H1 (cell line): ENCODE measurements around the gene SLC22A3. TPM values are rescaled to one million over a fixed set of nuclear protein-coding genes. Genes with fewer than 3 reads are reported as not detected.

ENCODE experiments used
- CTCF ChIA-PET: fragments of 300-600 bp; sonication (Branson Sonifier 250); formaldehyde crosslinking; loops from one replicate; lab custom pipeline; 2021; ENCODE audit not compliant: partially characterized antibody; lab: Charles Lee
- POLR2A ChIA-PET: fragments of 300-600 bp; sonication (Branson Sonifier 250); formaldehyde crosslinking; loops from one replicate; lab custom pipeline; 2021; ENCODE audit warnings: inconsistent platforms; ENCODE audit not compliant: partially characterized antibody; lab: Charles Lee
- DNase-seq, 2 experiments: peaks; one replicate each; pipeline versions ENCODE4 v3.0.0 to v3.0.0-alpha.2; 2010 to 2022; ENCODE audit warnings: low spot score in 2 of 2, low read depth in 1 of 2, mixed read lengths in 1 of 2
- FAIRE-seq: peaks from 2 replicates; lab custom pipeline; 2011; peaks lifted over from hg19 to GRCh38; lab: Jason Lieb, UNC
- H2AFZ ChIP-seq: 2 replicates; pipeline ENCODE4 v1.8.1; 2012; ENCODE audit warnings: low read length, inconsistent platforms
- H2AK5ac ChIP-seq: 2 replicates; pipeline ENCODE4 v1.6.1; 2013; ENCODE audit warnings: low read depth, low read length
- H2BK120ac ChIP-seq: replicated peaks from 2 replicates; pipeline ENCODE3; 2013; ENCODE audit warnings: low read depth, low read length, inconsistent platforms
- H2BK12ac ChIP-seq: 2 replicates; pipeline ENCODE4 v1.6.1; 2013; ENCODE audit warnings: low read depth, low read length
- H2BK15ac ChIP-seq: 2 replicates; pipeline ENCODE4 v1.6.1; 2013; ENCODE audit warnings: low read length
- H2BK20ac ChIP-seq: 2 replicates; pipeline ENCODE4 v1.6.1; 2013; ENCODE audit warnings: low read length
- H2BK5ac ChIP-seq: 2 replicates; pipeline ENCODE4 v1.6.1; 2013; ENCODE audit warnings: low read depth, low read length
- H3K14ac ChIP-seq: 2 replicates; pipeline ENCODE4 v1.6.1; 2013; ENCODE audit warnings: inconsistent platforms; ENCODE audit not compliant: insufficient read length
- H3K18ac ChIP-seq: 2 replicates; pipeline ENCODE4 v1.6.1; 2013; ENCODE audit warnings: low read length; ENCODE audit errors: extremely low read depth
- H3K23ac ChIP-seq: 2 replicates; pipeline ENCODE4 v1.6.1; 2013; ENCODE audit warnings: inconsistent platforms; ENCODE audit not compliant: insufficient read length
- H3K23me2 ChIP-seq: 2 replicates; pipeline ENCODE4 v1.6.1; 2013; ENCODE audit warnings: low read depth, low read length
- H3K27ac ChIP-seq: 2 replicates; pipeline ENCODE4 v1.6.1; 2011; ENCODE audit warnings: low read depth, low read length, inconsistent platforms
- H3K27me3 ChIP-seq, 4 experiments: replicated peaks in 1 of 4; 1 replicate in 1 of 4; 2 replicates in 3 of 4; pipeline versions ENCODE4 v1.6.1 to v1.8.1; 2011 to 2013; ENCODE audit warnings: low read length in 3 of 4, mild to moderate bottlenecking in 3 of 4, inconsistent platforms in 2 of 4, mixed read lengths in 2 of 4, moderate library complexity in 1 of 4; ENCODE audit not compliant: control insufficient read depth in 3 of 4, insufficient read depth in 3 of 4; ENCODE audit errors: extremely low read depth in 1 of 4
- H3K36me3 ChIP-seq, 4 experiments: 2 replicates each; pipeline versions ENCODE4 v1.6.1 to v1.8.1; 2011 to 2013; ENCODE audit warnings: mild to moderate bottlenecking in 4 of 4, low read length in 3 of 4, moderate library complexity in 2 of 4, control low read depth in 1 of 4, inconsistent platforms in 1 of 4; ENCODE audit not compliant: insufficient read depth in 4 of 4, control insufficient read depth in 2 of 4
- H3K4ac ChIP-seq: replicated peaks from 2 replicates; pipeline ENCODE3; 2013; ENCODE audit warnings: low read length, low read depth, mixed read lengths, inconsistent platforms; ENCODE audit not compliant: insufficient read length
- H3K4me1 ChIP-seq, 4 experiments: replicated peaks in 1 of 4; 1 replicate in 1 of 4; 2 replicates in 3 of 4; pipeline versions ENCODE4 v1.6.1 to v1.8.1; 2011 to 2013; ENCODE audit warnings: low read length in 3 of 4, inconsistent platforms in 2 of 4, mixed read lengths in 1 of 4; ENCODE audit not compliant: insufficient read depth in 4 of 4, control insufficient read depth in 3 of 4
- H3K4me2 ChIP-seq, 2 experiments: 2 replicates each; pipeline versions ENCODE4 v1.6.1 to v1.8.1; 2011 to 2013; ENCODE audit warnings: low read depth in 2 of 2, low read length in 2 of 2, control low read depth in 1 of 2, inconsistent platforms in 1 of 2, mild to moderate bottlenecking in 1 of 2; ENCODE audit not compliant: insufficient read depth in 1 of 2
- H3K4me3 ChIP-seq, 4 experiments: fragments of 200-600, 300-600 bp in 1 of 4; sonication (generic), shearing (Covaris generic), sonication (Bioruptor Twin) in 1 of 4; 2 replicates each; pipeline versions ENCODE4 v1.5.1 to v1.8.1; 2011 to 2016; ENCODE audit warnings: low read length in 4 of 4, low read depth in 3 of 4, control low read depth in 2 of 4, inconsistent platforms in 2 of 4, mild to moderate bottlenecking in 2 of 4, mixed read lengths in 1 of 4, moderate library complexity in 1 of 4; ENCODE audit not compliant: insufficient read depth in 2 of 4; ENCODE audit errors: extremely low read depth in 1 of 4
- H3K56ac ChIP-seq: replicated peaks from 2 replicates; pipeline ENCODE3; 2013; ENCODE audit warnings: low read depth, mild to moderate bottlenecking, mixed read lengths, low read length, inconsistent platforms; ENCODE audit not compliant: insufficient read length
- H3K79me1 ChIP-seq: 2 replicates; pipeline ENCODE4 v1.6.1; 2013; ENCODE audit warnings: low read depth, low read length, control low read depth
- H3K79me2 ChIP-seq, 2 experiments: 2 replicates each; pipeline versions ENCODE4 v1.6.1 to v1.8.1; 2012 to 2013; ENCODE audit warnings: low read length in 2 of 2, mild to moderate bottlenecking in 2 of 2, inconsistent platforms in 1 of 2; ENCODE audit not compliant: insufficient read depth in 2 of 2, control insufficient read depth in 1 of 2
- H3K9ac ChIP-seq, 4 experiments: replicated peaks in 1 of 4; 1 replicate in 1 of 4; 2 replicates in 3 of 4; pipeline versions ENCODE4 v1.6.1 to v1.8.1; 2011 to 2013; ENCODE audit warnings: low read depth in 3 of 4, low read length in 3 of 4, control low read depth in 2 of 4, mild to moderate bottlenecking in 2 of 4, moderate library complexity in 2 of 4, inconsistent platforms in 1 of 4; ENCODE audit errors: extremely low read depth in 1 of 4
- H3K9me3 ChIP-seq, 2 experiments: 2 replicates each; pipeline versions ENCODE4 v1.6.1 to v1.8.1; 2012 to 2013; ENCODE audit warnings: mild to moderate bottlenecking in 2 of 2, moderate library complexity in 2 of 2, control low read depth in 1 of 2, inconsistent platforms in 1 of 2, low read depth in 1 of 2, low read length in 1 of 2, mixed read lengths in 1 of 2; ENCODE audit not compliant: insufficient read depth in 2 of 2
- H4K20me1 ChIP-seq, 2 experiments: replicated peaks in 1 of 2; 2 replicates each; pipeline versions ENCODE3 to v1.8.1; 2011 to 2013; ENCODE audit warnings: inconsistent platforms in 2 of 2, low read length in 2 of 2, mild to moderate bottlenecking in 1 of 2; ENCODE audit not compliant: insufficient read depth in 2 of 2, control insufficient read depth in 1 of 2
- H4K5ac ChIP-seq: 2 replicates; pipeline ENCODE4 v1.6.1; 2013; ENCODE audit warnings: low read length, low read depth, mixed read lengths, inconsistent platforms; ENCODE audit not compliant: insufficient read length
- H4K8ac ChIP-seq: 2 replicates; pipeline ENCODE4 v1.8.0; 2013; ENCODE audit warnings: mild to moderate bottlenecking, moderate library complexity, low read length, inconsistent platforms; ENCODE audit not compliant: insufficient read depth; ENCODE audit errors: extremely low read depth
- H4K91ac ChIP-seq: replicated peaks from 2 replicates; pipeline ENCODE3; 2013; ENCODE audit warnings: low read length, mixed read lengths, inconsistent platforms; ENCODE audit not compliant: insufficient read length
- ASH2L ChIP-seq: fragments of 200-600, 300-600 bp; sonication (generic); IDR thresholded peaks from one replicate; pipeline ENCODE4 v1.7.1; 2017; ENCODE audit warnings: low read length
- CBX8 ChIP-seq: fragments of 300-800, 300-1000 bp; sonication (generic); IDR thresholded peaks from 2 replicates; pipeline ENCODE4 v1.7.1; 2016; ENCODE audit warnings: low read depth, low read length, borderline replicate concordance
- CHD2 ChIP-seq: IDR thresholded peaks from 2 replicates; pipeline ENCODE4 v1.6.1; 2012; ENCODE audit warnings: low read length, improper control_type of control experiment
- EP300 ChIP-seq, 2 experiments: IDR thresholded peaks; 1 replicate in 1 of 2; 2 replicates in 1 of 2; pipeline ENCODE4 v1.6.1; 2011 to 2012; ENCODE audit warnings: low read depth in 2 of 2, low read length in 2 of 2, mild to moderate bottlenecking in 2 of 2, borderline replicate concordance in 1 of 2, inconsistent platforms in 1 of 2, moderate library complexity in 1 of 2
- FOSL1 ChIP-seq: IDR thresholded peaks from 2 replicates; pipeline ENCODE4 v1.6.1; 2011; ENCODE audit warnings: mild to moderate bottlenecking, low read depth, low read length, moderate library complexity; ENCODE audit not compliant: insufficient read depth
- GTF2F1 ChIP-seq: IDR thresholded peaks from 2 replicates; pipeline ENCODE4 v1.6.1; 2012; ENCODE audit warnings: low read depth, low read length, improper control_type of control experiment, borderline replicate concordance
- JUND ChIP-seq: IDR thresholded peaks from 2 replicates; pipeline ENCODE4 v1.6.1; 2011; ENCODE audit warnings: mild to moderate bottlenecking, improper control_type of control experiment, low read length
- PHF8 ChIP-seq: fragments of 200-600 bp; sonication (generic); conservative IDR thresholded peaks from 2 replicates; pipeline ENCODE4 v1.7.1; 2012; ENCODE audit warnings: low read depth, mild to moderate bottlenecking, inconsistent platforms, low read length, moderate library complexity
- POLR2AphosphoS5 ChIP-seq: IDR thresholded peaks from 2 replicates; pipeline ENCODE4 v1.6.1; 2011; ENCODE audit warnings: low read depth, low read length
- RBBP5 ChIP-seq: IDR thresholded peaks from 2 replicates; pipeline ENCODE4 v1.7.1; 2012; ENCODE audit warnings: low read depth, mild to moderate bottlenecking, inconsistent platforms, low read length, moderate library complexity, borderline replicate concordance
- RXRA ChIP-seq: IDR thresholded peaks from 2 replicates; pipeline ENCODE4 v1.6.1; 2011; ENCODE audit warnings: low read depth, mild to moderate bottlenecking, low read length, moderate library complexity; ENCODE audit not compliant: insufficient read depth
- SAP30 ChIP-seq: fragments of 300-600 bp; sonication (generic); IDR thresholded peaks from 2 replicates; pipeline ENCODE4 v1.7.1; 2012; ENCODE audit warnings: low read length, moderate library complexity, mild to moderate bottlenecking, inconsistent platforms; ENCODE audit not compliant: insufficient read depth, insufficient replicate concordance
- SP4 ChIP-seq: IDR thresholded peaks from 2 replicates; pipeline ENCODE4 v1.6.1; 2012; ENCODE audit warnings: low read length, inconsistent platforms
- WGBS, 2 experiments: shearing (Covaris generic) in 1 of 2; methylation state at CpG; one replicate each; pipeline versions ENCODE4 v1.1.6 to v1.1.7; 2013 to 2015; ENCODE audit warnings: low lambda C conversion rate in 2 of 2, mixed read lengths in 2 of 2, inconsistent platforms in 1 of 2, low coverage in 1 of 2, missing lambda C conversion rate in 1 of 2; ENCODE audit not compliant: insufficient replicate concordance in 2 of 2, insufficient coverage in 1 of 2, insufficient read length in 1 of 2; ENCODE audit errors: extremely low coverage in 1 of 2, missing lambda C conversion rate in 1 of 2; 5-methylcytosine and 5-hydroxymethylcytosine counted together
- polyA plus RNA-seq, 7 experiments: library from polyadenylated mRNA; depleted of rRNA in 3 of 7; stranded (reverse) in 5 of 7; unstranded in 2 of 7; fragments of >200 nt in 5 of 7; fragments of 200-250 nt in 2 of 7; gene quantifications; 1 replicate in 5 of 7; 2 replicates in 1 of 7; 4 replicates in 1 of 7; pipeline versions ENCODE4 v1.2.1 to v1.2.3, GENCODE V29; 2011 to 2013; ENCODE audit warnings: missing spikeins in 2 of 7, mixed read lengths in 2 of 7
- total RNA-seq: library from RNA; stranded (reverse); fragmentation: NEBNext Ultra II Directional; extraction: Animal tissue kit (Norgen Biotek cat#: 25700); gene quantifications from 2 replicates; pipeline ENCODE4 v1.2.1, GENCODE V29; 2021
- TF ChIP-seq, protein P1 (sequence below): IDR thresholded peaks from 2 replicates; pipeline ENCODE4 v1.6.1; 2012; ENCODE audit warnings: inconsistent platforms

Gene SLC22A3
- total and polyA plus RNA-seq, 2 of the 8 experiments (the other 6 are each of a cell fraction or from before 2014, with no cell fraction given) = 1.0 to 2.9 TPM

DNA sequence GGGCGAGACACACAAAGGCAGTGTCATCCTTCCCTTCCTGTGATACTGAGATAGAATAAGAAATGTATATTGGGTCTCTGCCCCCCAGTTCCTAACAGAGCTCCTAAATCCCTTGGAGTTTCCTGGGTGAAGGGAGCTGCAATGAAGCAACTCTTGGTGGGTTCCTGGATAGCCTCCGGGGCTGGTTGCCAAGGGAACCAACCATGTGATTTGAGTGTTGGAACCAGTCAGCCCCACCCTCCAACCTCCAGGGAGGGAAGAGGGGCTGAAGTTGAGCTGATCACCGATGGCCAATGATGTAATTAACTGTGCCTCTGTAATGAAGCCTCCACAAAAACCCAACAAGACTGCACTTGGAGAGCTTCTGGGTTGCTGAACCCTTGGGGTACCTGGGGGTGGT, 116.6 kb downstream of the SLC22A3 start:
- Histone ChIP-seq H2BK5ac (no peak overlapping the region), H3K18ac (no peak overlapping the region), H3K27me3 (no peaks in the 10 kb centered on the region), H2BK12ac (no peak overlapping the region), H3K4me3 (no peak overlapping the region), H2AK5ac (no peak overlapping the region), H4K8ac (no peak overlapping the region), H3K56ac (no peak overlapping the region), H4K91ac (no peak overlapping the region), H3K23ac (no peak overlapping the region), H3K9ac (no peak overlapping the region), H3K79me2 (no peaks in the 10 kb centered on the region), H3K79me1 (no peaks in the 10 kb centered on the region), H3K14ac (no peak overlapping the region), H2BK120ac (no peak overlapping the region), H3K4me1 (no peaks in the 10 kb centered on the region), H3K4me2 (no peak overlapping the region), H4K5ac (no peak overlapping the region), H3K36me3 (no peaks in the 10 kb centered on the region), H2BK20ac (no peak overlapping the region), H2BK15ac (no peak overlapping the region), H3K27ac (no peak overlapping the region), H4K20me1 (no peaks in the 10 kb centered on the region), H3K9me3 (no peaks in the 10 kb centered on the region), H3K23me2 (no peaks in the 10 kb centered on the region), H3K4ac (no peak overlapping the region), H2AFZ (no peak overlapping the region)
- no peak for FAIRE-seq
- WGBS, 2 experiments = 90% methylated on average over 3 of the region's 3 CpGs; no CpG with 5 or more reads in 1 of the 2 experiments
- DNase-seq = peak in 1 of 2 experiments; percentile 30
- POLR2A ChIA-PET = no interaction called here
- CTCF ChIA-PET = interaction anchor here (0.9 to 2.0 kb wide), 5 partner anchors 9 to 392 kb away, joined by 3 to 11 read pairs (median 7); no protein-coding TSS in a partner anchor
- TF ChIP-seq PHF8 (no peak), CBX8 (no peak), RBBP5 (no peak), EP300 (IDR thresholded peaks at IDR 0.05; ENCODE audit: borderline replicate concordance in 1 of 2, low read depth in 2 of 2, low read length in 2 of 2) (no peak), POLR2AphosphoS5 (no peak), SAP30 (no peak), GTF2F1 (no peak), CHD2 (no peak), RXRA (no peak), SP4 (no peak), JUND (no peak), ASH2L (no peak), FOSL1 (no peak)
- TF ChIP-seq, protein P1, sequence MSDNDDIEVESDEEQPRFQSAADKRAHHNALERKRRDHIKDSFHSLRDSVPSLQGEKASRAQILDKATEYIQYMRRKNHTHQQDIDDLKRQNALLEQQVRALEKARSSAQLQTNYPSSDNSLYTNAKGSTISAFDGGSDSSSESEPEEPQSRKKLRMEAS = no peak
